ENCODE measurements around the gene HEXD.

Gene HEXD

DNA sequence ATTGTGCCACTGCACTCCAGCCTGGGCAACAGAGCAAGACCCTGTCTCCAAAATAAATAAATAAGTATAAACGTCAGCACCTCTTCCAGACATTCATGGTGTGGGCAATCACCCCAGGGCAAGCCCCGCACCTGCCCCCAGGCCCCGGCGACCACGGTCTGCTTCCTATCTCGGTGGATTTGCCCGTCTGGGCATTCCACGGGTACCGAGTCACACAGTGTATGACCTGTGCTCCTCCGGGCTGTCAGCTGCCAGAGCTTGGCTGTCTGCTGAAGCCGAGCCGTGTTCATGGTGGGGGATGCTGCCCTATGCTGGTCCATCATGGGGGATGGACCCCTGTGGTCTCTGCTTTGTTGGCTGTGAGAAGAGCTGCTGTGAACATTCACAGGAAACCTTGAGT is 17.0 kb downstream of the HEXD start:
- no peak for DNase-seq (ENCODE audit: low spot score)
- TF ChIP-seq, protein P1, sequence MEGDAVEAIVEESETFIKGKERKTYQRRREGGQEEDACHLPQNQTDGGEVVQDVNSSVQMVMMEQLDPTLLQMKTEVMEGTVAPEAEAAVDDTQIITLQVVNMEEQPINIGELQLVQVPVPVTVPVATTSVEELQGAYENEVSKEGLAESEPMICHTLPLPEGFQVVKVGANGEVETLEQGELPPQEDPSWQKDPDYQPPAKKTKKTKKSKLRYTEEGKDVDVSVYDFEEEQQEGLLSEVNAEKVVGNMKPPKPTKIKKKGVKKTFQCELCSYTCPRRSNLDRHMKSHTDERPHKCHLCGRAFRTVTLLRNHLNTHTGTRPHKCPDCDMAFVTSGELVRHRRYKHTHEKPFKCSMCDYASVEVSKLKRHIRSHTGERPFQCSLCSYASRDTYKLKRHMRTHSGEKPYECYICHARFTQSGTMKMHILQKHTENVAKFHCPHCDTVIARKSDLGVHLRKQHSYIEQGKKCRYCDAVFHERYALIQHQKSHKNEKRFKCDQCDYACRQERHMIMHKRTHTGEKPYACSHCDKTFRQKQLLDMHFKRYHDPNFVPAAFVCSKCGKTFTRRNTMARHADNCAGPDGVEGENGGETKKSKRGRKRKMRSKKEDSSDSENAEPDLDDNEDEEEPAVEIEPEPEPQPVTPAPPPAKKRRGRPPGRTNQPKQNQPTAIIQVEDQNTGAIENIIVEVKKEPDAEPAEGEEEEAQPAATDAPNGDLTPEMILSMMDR (IDR thresholded peaks at IDR 0.05): no peak
- Histone ChIP-seq H3K27ac (no peak overlapping the region), H3K4me3 (no peak overlapping the region)

DNA sequence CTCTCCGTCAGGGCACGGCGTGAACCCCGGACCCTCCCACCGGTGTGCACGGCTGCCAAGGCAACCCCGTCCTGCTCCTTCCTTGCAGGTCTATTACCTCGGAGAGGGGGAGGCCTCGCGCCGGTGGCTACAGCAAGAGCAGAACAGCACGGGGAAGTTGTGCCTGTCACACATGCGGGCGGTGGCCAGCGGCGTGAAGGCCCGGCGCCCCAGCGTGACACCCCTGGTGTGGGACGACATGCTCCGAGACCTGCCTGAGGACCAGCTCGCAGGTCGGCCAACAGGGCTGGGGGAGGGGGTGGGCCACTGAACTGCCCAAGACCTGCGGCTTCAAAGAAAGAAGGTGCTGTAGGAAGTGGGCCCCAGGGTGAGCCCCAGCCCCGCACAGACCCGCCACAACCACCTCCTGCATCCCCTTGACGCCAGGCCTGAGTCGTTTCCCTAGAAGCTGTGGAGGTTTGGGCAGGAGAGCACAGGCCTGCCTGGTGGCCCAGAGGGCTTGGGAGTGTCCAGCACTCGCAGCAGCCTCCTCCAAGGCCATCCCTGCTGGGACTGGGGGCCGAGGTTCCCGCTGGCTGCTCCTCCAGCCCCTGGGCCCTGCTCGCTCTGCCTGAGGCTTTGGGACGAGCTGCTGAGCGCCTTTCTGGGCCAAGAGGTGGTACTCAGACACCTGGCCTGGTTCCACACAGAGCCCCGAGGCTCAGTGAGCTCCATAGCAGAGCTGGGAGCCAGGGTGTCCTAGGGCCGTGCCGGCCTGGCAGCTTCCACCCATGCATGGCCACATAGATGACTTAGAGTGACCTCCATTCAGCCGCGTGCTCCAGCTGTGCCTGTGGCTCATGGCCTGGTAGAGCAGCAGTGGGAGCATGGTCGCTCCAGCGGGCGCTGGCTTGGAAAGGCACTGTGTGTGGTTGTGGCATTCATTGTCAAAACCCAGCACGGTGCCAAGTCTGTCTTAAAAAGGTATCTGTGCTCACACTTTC is 17.7 kb downstream of the HEXD start:
- H3K4me3 ChIP-seq: no peak overlapping the region
- DNase-seq (ENCODE audit: low spot score): no peak
- H3K27ac ChIP-seq: no peak overlapping the region
- TF ChIP-seq, protein P1 (IDR thresholded peaks at IDR 0.05): no peak

DNA sequence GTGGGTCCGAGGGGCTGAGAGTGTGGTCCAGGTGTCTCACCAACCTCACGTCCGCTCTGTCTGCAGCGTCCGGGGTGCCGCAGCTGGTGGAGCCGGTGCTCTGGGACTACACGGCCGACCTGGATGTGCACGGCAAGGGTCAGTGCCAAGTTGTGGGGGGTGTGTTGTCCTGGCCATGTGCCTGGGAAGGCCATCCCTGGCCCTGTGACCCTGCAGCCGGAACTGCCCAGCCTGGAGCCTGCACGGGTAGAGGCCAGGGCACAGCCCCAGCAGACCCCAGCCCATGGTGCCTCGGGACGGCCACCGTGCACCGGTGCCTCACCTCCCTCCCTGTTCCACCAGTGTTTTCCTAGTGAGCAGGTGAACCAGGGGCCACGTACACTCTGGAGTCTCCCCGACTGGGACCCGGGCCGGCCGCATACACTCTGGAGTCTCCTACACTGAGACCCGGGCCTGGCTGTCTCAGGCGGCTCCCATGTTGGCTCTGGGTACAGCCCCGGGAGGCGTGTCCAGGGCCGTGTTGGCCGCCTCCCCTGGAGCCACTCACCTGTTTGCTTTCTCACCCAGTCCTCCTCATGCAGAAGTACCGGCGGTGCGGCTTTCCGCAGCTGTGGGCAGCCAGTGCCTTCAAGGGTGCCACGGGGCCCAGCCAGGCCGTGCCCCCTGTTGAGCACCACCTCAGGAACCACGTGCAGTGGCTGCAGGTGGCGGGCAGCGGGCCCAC is 18.6 kb downstream of the HEXD start:
- H3K27ac ChIP-seq: no peak overlapping the region
- TF ChIP-seq, protein P1 (IDR thresholded peaks at IDR 0.05): no peak
- no peak overlapping the region for H3K4me3 ChIP-seq
- no peak for DNase-seq (ENCODE audit: low spot score)

DNA sequence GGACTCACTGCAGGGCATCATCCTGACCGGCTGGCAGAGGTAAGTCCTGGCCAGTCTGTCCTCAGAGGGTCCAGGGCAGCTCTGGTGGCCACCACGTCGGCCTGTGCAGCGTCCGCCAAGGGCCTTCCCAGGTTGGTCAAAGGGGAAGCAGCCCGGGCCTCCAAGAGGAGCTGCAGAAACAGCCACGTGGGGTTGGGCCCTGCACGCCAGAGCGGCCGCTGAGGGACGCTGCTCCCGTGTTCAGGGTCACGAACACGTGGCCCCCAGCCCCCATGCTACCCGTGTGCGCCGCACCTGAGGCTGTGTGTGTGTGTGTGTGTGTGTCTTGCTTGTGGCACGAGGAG is 19.1 kb downstream of the HEXD start:
- Histone ChIP-seq H3K27ac (no peak overlapping the region), H3K4me3 (no peak overlapping the region)
- no peak for DNase-seq (ENCODE audit: low spot score)
- TF ChIP-seq, protein P1 (IDR thresholded peaks at IDR 0.05): no peak

DNA sequence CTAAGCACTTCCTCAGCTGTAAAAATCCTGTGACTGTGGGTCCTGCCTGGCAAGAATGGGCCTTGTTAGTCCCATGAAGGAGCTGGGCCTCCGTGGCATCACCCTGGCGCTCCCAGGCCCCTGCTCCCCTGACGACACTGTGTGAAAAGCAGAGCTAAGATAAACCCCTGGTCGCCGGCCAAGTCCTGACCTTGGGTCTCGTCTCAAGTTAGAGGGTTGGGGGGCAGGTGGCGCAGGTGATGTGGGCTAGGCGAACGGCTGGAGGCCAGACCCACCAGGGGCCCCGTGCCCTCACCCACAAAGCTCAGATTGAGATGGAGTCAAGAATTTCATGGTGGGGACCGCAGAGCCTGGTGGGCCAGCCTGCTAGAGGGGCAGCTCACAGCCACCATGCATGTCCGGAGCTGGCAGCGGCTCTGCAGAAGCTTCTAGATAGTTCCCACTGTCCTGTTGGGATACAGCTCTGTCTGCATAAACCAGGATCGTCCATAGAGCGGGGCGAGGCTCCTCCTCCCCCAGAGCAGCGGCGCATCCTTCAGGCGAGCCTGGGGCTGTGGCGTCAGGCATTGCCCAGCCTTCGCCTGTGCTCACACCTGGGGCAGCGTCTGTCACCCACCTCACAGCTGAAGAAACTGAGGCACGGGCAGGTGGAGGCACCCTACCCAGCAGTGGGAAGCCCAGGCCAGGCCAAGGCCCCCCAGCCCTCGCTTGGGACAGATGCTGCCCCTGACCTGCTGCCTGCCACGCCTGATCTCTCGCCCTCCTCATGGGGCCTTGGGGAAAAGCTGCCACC is 20.4 kb downstream of the HEXD start:
- no peak for DNase-seq (ENCODE audit: low spot score)
- Histone ChIP-seq H3K4me3 (no peak overlapping the region), H3K27ac (no peak overlapping the region)
- TF ChIP-seq, protein P1 (IDR thresholded peaks at IDR 0.05): no peak

DNA sequence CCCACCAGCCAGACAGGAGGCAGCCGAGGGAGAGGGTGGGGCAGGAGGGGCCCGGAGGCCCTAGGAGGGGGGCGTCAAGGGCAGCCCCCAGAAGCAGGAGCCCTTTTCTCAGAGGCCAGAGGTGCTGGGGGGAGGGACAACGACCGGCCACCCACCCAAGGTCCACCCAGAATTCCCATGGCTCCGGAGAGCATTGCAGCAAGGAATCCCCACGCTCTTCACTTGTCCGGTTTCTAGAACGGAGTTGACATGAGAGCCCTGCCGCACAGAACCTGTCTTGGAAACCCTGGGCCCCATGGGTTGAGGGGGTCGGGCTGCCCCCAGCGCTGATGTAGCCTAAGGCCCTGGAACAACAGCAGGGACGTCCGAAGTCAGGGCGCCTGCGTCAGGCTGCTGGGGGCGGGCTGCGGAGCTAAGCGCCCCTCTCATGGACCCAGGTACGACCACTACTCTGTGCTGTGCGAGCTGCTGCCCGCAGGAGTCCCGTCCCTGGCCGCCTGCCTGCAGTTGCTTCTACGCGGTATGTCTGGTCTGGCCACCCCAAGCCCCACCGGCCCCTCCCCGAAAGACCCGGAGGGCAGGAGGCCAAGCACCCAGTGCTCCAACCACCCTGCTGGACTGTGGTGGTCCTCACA is 21.2 kb downstream of the HEXD start:
- Histone ChIP-seq H3K27ac (no peak overlapping the region), H3K4me3 (no peak overlapping the region)
- TF ChIP-seq, protein P1 (IDR thresholded peaks at IDR 0.05): no peak
- no peak for DNase-seq (ENCODE audit: low spot score)

Measured in coronary artery (tissue), 2 donors.